Measurements from ENCODE around the gene MFN2.
"Not testable (repeated sequence)": the region's sequence is repeated elsewhere in the genome, so short reads cannot be mapped to it uniquely, and the experiment has no call there.

The MFN2 gene

DNA sequence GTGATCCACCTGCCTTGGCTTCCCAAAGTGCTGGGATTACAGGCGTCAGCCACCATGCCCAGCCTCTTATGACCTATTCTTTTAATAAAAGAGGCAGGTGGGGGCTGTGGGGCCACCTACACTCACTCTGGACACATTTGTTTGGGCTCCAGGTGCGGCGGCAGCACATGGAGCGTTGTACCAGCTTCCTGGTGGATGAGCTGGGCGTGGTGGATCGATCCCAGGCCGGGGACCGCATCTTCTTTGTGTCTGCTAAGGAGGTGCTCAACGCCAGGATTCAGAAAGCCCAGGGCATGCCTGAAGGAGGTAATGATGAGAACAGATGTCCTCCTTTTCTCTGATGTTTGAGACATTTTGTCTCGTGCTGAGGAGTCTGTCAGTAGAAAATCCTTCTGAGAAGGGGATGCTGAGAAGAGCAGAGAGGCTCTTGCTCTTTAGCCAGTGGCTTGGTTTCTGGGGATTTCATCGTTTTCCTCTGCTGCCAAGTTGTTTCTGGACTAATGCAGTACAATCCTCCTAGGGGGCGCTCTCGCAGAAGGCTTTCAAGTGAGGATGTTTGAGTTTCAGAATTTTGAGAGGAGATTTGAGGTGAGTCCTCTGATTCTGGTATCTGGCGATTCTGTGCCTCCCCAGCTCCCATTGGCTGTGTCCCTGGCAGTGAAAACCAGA, 21.1 kb downstream of the MFN2 start:
- peak in 1 of 2 donors; percentile 46 for DNase-seq

DNA sequence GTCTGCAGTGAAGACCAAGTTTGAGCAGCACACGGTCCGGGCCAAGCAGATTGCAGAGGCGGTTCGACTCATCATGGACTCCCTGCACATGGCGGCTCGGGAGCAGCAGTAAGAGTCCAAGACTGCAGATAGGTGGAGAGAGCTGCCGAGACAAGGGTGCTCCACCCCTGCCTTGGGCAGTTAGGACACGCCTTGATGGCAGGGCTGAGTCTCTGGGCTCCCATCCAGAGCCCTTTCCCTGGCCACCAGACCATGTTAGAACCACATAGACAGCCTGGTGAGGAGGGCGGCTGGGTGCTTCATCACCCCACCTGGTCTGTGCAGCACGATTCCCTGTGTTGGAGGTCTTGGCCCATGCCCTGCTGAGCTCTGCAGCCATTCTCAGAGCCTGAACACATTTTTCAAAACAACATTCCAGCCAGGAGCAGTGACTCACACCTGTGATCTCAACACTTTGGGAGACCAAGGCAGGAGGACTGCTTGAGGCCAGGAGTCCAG, 21.8 kb downstream of the MFN2 start:
- no peak for DNase-seq

DNA sequence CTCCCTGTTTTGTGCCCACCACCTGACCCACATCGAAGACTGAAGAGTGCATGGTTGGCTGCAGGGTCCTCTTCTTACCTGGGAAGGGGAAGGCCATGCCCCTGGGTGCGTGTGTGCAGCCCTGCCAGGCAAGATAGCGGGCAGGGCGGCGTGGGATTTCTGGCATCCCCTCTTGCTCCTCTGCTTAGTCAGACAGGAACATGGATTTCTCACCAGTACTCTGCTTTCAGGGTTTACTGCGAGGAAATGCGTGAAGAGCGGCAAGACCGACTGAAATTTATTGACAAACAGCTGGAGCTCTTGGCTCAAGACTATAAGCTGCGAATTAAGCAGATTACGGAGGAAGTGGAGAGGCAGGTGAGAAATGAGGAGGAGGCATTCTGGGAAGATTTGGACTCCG, 23.5 kb downstream of the MFN2 start:
- no peak for DNase-seq

DNA sequence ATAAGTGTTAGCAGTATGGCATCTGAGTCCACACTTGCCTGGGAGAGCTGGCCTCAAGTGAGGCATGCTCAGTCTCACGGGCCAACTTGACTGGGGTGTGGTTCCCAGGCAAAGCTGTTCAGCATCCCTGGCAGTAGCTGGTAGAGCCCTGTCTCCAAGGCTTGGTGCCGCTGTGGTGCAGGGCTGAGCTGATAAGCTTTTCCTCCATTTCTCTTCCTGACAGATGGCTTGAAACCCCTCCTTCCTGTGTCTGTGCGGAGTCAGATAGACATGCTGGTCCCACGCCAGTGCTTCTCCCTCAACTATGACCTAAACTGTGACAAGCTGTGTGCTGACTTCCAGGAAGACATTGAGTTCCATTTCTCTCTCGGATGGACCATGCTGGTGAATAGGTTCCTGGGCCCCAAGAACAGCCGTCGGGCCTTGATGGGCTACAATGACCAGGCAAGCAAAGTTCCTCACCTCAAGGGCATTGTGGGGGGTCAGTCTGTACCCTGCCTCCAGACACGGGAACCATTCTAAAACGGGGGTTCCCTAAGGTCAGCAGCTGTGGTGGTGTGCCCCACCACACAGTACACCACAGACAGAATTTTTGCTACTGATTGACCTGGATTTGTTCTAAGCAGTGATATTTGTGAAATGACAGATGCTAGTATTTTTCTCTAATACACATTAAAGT, 25.4 kb downstream of the MFN2 start:
- no peak for DNase-seq

DNA sequence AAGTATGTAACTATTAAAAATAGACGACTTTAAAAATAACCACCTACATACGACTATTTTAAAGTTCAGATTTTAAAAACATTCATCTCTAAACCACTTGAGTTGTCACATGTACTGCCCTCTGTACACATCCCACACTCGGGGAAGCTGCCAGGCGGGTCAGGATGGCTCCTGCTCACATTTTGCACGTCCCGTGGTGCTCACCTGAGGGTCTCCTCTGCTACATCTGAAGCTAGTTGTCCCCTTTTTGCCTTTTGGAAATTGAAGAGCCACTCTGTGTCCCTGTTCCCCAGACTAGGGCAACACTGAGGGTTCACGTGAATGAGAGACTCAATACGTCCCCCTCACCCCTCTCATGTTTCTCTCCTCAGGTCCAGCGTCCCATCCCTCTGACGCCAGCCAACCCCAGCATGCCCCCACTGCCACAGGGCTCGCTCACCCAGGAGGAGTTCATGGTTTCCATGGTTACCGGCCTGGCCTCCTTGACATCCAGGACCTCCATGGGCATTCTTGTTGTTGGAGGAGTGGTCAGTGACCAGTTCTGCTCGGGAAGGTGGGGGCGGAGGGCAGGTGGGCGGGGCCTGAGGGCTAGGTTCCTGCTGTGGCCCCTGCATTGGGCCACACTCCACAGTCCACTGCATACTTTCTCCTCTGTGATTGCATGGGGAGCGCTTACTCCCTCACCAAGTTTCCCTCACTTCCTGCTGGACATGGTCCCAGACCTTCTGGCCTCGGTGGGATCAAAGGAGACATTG, 26.1 kb downstream of the MFN2 start:
- no peak for DNase-seq

- DNase-seq: no peak
Measured at GRCh38 chr1:12007204-12007603, 27.0 kb downstream of the MFN2 start.

- not testable (repeated sequence) for DNase-seq
Measured at GRCh38 chr1:12008355-12008754, 28.1 kb downstream of the MFN2 start.

DNA sequence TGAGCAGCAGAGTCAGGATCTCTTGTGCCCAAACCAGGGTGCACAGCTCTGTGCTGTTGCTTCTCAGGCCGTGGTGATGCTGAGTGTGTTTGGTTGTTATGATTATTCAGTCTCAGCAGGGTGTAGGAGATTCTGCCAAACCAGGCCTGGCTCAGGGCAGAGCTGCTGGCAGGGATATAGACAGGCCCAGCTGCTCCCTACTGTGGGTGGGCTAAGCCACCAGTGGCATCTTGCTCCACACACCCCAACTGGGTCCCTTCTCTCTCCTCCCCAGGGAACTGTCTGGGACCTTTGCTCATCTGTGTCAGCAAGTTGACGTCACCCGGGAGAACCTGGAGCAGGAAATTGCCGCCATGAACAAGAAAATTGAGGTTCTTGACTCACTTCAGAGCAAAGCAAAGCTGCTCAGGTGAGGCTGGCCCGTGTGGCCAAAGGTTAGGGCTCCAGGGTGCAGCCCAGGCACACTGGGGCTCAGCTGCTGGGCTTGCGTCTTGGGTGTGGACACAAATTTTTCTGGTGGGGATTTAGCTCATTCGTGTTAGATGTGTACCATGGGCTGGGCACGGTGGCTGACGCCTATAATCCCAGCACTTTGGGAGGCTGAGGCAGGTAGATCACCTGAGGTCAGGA, 29.2 kb downstream of the MFN2 start:
- no peak for DNase-seq

DNA sequence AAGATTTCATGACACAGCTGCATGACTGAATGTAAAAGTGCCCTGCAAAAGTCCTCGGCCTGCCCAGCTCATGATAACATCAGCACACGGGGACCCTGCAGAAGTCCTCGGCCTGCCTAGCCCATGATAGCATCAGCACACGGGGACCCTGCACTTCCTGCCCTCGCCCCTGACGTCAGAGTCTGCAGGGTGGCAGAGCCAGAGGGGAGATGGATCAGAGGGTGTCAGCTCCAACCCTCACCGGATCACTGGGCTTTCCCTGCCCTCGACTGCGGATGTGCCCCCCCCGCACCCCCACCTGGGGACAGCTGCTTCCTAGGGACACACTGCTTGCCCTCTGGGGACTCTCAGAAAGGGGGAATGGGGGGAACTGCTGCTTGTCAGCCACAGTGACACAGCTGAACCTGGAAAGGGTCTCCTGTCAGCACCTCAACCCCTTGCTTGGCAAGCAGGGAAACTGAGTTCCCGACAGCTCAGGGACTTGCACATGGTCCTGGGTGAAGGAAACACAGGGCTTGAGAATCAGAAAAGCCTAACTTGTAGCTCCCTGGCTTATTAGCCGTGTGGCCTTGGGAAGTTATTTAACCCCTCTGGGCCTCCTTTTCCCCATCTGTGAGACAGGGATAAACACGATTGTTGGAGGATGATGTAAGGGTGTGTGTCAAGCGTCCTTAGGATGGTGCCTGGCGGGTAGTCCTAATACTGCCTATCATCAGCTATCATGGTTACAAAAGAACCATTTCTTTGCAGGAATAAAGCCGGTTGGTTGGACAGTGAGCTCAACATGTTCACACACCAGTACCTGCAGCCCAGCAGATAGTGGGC, 30.7 kb downstream of the MFN2 start:
- DNase-seq: no peak

GRCh38 chr1:12011998-12012397, 31.8 kb downstream of the MFN2 start:
- DNase-seq: no peak

DNA sequence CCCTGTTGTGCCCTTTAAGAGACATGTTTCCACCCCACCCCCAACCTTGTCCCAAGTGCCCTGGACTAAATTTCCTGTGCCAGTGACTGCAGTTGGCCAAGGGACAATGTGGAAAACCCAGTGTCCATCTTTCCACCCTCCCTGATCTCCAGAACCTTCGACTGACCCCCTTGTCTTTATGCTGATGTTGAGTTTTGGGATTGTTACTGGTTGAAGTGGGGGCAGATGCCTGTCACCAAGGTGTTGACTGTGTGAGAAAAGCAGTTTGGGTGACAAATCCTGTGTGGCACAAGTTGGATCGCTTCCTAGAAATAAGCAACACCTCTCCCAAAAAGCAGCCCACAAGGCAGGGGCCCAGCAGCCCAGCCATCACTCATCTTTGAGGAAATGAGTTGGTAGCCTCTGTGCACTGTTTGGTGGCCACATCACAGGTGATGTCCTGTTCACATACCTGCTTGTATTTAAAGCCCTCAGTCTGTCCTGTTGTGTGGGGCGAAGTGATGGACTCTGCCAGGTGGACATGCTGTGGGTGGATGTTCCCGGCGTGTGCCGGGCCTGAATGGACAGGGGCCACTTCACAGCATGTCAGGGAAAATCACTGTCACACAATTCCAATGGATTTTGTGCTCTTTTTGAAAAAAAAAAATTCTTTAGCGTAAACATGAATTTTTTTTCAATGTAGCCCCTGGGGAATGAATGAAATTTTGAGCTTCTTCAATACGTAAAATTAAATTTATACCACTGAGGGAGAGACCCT, 32.5 kb downstream of the MFN2 start:
- DNase-seq: no peak

DNA sequence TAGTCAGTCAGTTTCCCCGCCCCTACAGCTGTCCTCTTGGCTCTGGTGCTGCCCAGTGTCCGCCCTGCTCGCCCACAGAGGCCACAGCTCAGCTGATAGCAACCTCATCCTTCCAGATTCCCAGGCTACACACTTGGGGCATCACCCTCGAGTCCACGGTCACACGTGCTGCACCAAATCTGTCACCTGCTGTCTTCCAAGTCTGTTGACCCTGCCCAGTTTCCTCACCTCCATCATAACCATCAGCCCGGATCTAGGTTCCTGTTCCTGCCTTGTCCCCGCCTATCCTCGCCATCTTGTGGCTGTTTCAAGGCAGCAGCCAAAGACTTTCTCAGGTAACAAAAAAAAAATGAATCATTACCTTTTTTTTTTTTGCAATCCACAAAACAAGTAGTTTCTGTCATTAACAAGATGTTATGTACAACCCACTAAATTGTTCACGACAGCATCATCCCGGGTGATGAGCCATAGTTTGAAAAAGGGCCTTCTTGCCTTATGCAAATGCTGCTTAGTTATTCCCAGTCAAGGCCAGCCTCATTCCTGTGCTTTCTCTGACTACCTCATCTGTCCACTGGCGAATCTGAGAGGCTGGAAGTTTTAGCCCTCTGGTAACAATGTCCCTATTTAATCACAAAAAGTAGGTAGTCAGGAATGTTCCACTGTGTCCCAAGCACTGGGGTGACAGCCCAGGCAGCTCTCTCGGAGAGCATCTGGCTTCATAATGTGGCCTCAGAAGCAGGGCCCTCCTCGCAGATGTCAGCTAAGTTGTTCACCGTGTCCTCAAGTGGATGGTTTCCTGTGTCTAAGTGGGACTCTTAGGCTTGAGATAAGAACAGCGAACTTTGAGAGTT, 34.1 kb downstream of the MFN2 start:
- no peak for DNase-seq

DNA sequence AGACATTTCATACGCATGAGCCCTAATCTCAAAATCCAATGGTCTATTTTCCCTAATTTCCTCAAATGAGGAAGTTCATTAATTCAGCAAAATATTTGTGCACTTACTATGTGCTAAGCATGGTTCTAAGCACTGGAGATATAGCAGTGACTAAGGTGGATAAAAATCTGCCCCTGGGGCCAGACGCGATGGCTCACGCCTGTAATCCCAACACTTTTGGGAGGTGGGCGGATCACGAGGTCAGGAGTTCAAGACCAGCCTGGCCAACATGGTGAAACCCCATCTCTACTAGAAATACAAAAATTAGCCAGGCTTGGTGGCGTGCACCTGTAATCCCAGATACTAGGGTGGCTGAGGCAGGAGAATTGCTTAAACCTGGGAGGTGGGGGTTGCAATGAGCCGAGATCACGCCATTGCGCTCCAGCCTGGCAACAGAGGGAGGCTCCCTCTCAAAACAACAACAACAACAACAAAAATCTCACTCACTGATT, 34.8 kb downstream of the MFN2 start:
- DNase-seq: no peak

DNA sequence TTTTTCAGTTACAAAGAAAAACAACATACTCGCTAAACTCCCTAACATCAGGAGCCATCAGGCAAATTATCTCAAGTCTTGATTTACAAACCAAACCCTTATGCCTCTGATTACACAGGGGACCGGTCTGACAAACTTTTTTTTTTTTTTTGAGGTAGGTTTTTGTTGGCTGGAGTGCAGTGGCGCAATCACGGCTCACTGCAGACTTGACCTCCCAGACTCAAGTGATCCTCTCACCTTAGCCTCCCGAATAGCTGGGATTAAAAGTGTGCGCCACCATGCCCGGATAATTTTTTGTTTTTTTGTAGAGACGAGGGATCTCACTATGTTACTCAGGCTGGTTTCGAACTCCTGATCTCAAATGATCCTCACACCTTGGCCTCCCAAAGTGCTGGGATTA, 35.3 kb downstream of the MFN2 start:
- no peak for DNase-seq

DNA sequence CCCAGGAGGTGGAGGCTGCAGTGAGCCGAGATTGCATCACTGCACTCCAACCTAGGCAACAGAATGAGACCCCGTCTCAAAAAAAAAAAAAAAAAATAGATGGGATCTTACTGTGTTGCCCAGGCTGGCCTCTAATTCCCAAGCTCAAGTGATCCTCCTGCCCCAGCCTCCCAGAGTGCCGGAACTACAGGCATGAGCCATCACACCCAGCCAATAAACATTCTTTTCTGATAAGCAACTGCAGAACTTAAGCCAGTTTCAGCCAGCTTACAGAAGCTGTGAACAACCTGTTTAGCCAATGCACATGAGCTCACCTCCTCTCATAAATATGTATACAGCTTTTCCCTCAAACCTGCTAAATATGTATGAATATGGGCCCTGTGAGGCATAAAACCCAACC, 35.9 kb downstream of the MFN2 start:
- DNase-seq: no peak

DNA sequence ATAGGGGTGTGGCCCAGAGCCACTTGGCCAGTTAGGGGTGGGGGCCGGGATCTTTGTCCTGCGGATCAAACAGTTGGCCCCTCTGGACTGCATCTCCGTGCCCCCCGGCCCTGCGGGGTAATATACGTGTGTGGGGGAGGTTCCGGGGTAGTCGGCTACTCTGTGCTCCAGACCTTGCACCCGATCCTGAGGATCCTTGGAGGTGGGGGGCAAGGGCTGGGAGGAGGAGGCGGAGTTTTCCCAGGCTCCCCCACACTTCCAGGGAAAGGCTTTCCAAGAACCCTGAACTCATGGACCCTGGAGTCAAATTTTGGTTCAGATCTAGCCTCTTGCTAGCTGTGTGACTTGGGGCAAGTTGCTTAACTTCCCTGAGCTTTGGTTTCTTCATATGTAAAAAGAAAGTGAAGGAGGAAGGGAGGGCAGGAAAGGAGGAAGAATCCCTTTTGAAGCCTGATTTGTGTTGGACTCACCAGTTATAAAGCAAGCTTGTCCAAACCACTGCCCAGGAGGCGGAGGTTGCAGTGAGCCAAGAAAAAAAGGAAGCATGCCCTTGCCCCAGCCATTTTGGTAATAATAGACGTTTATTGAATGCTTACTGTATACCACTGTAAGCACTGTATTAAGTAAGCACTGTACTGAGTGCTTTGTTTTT, 39.7 kb downstream of the MFN2 start:
- DNase-seq: peak in 1 of 2 donors; percentile 9

GRCh38 chr1:12021616-12022015, 41.4 kb downstream of the MFN2 start:
- no peak for DNase-seq

GRCh38 chr1:12022036-12022435, 41.8 kb downstream of the MFN2 start:
- DNase-seq: no peak

GRCh38 chr1:12026586-12026985, 46.3 kb downstream of the MFN2 start:
- DNase-seq: no peak

GRCh38 chr1:12028248-12028647, 48.0 kb downstream of the MFN2 start:
- no peak for DNase-seq
